IPS-11a (cell line): Measurements from ENCODE around the gene TUBGCP3.
A peak's percentile ranks its signal among the peaks of the same experiment; 100 is the strongest.
"Not testable (repeated sequence)": the region's sequence is repeated elsewhere in the genome, so short reads cannot be mapped to it uniquely, and the experiment has no call there.

Source experiments
- H3K4me3 ChIP-seq: one replicate; pipeline ENCODE4 v1.5.1; 2013; ENCODE audit warnings: low read depth, low read length, control low read depth

The TUBGCP3 gene

GRCh38 chr13:112587764-112588489 is at the start of gene TUBGCP3:
TSS of gene TUBGCP3 (minus strand) at chr13:112588153. CDS start at chr13:112587980, 173 bp downstream.
- H3K4me3 ChIP-seq, result peak within 1 kb of the TSS; percentile 85

- no peak overlapping the region for H3K4me3 ChIP-seq
These were observed 49.3 kb upstream of the TUBGCP3 start for GRCh38 chr13:112637017-112637801.

- H3K4me3 ChIP-seq, result no peak overlapping the region
These were observed 48.5 kb upstream of the TUBGCP3 start for GRCh38 chr13:112636401-112636975.

- H3K4me3 ChIP-seq, result no peak overlapping the region
These were observed 47.4 kb upstream of the TUBGCP3 start for GRCh38 chr13:112635323-112635722.

GRCh38 chr13:112634102-112634501 is 46.1 kb upstream of the TUBGCP3 start:
- H3K4me3 ChIP-seq, result no peak overlapping the region

- H3K4me3 ChIP-seq, result not testable (repeated sequence)
These were observed 42.3 kb upstream of the TUBGCP3 start for GRCh38 chr13:112630226-112630625.

GRCh38 chr13:112629161-112629560 is 41.2 kb upstream of the TUBGCP3 start:
- no peak overlapping the region for H3K4me3 ChIP-seq

GRCh38 chr13:112627613-112628012 is 39.7 kb upstream of the TUBGCP3 start:
- not testable (repeated sequence) for H3K4me3 ChIP-seq

GRCh38 chr13:112627161-112627560 is 39.2 kb upstream of the TUBGCP3 start:
- H3K4me3 ChIP-seq, result no peak overlapping the region

- no peak overlapping the region for H3K4me3 ChIP-seq
These were observed 38.8 kb upstream of the TUBGCP3 start for GRCh38 chr13:112626761-112627160.

GRCh38 chr13:112626124-112626523 is 38.2 kb upstream of the TUBGCP3 start:
- no peak overlapping the region for H3K4me3 ChIP-seq

GRCh38 chr13:112625698-112626097 is 37.7 kb upstream of the TUBGCP3 start:
- H3K4me3 ChIP-seq, result no peak overlapping the region

GRCh38 chr13:112624602-112625430 is 36.9 kb upstream of the TUBGCP3 start:
- no peak overlapping the region for H3K4me3 ChIP-seq

- H3K4me3 ChIP-seq, result no peak overlapping the region
These were observed 36.1 kb upstream of the TUBGCP3 start for GRCh38 chr13:112624040-112624439.

GRCh38 chr13:112623051-112623711 is 35.2 kb upstream of the TUBGCP3 start:
- H3K4me3 ChIP-seq, result no peak overlapping the region

GRCh38 chr13:112622375-112622774 is 34.4 kb upstream of the TUBGCP3 start:
- H3K4me3 ChIP-seq, result no peak overlapping the region

- H3K4me3 ChIP-seq, result no peak overlapping the region
These were observed 32.0 kb upstream of the TUBGCP3 start for GRCh38 chr13:112619730-112620631.

- H3K4me3 ChIP-seq, result no peak overlapping the region
These were observed 30.5 kb upstream of the TUBGCP3 start for GRCh38 chr13:112618501-112618900.

GRCh38 chr13:112617754-112618375 is 29.9 kb upstream of the TUBGCP3 start:
- H3K4me3 ChIP-seq, result no peak overlapping the region
